DOHH2 (cell line): ENCODE data around the gene CNTNAP2.

Experiments used
- H3F3A ChIP-seq: fragments of 200-600 bp; sonication (generic), shearing (Covaris generic); 2 replicates; pipeline ENCODE4 v1.6.0; 2016; ENCODE audit warnings: antibody characterized with exemption, mild to moderate bottlenecking; ENCODE audit not compliant: control insufficient read depth, insufficient read depth
- H3K27ac ChIP-seq: fragments of 200-600 bp; sonication (generic); 2 replicates; pipeline ENCODE4 v1.5.1; 2014; ENCODE audit warnings: low read depth, mild to moderate bottlenecking, low read length, moderate library complexity
- H3K27me3 ChIP-seq: fragments of 200-600 bp; sonication (generic); 2 replicates; pipeline ENCODE4 v1.6.1; 2014; ENCODE audit warnings: mild to moderate bottlenecking, low read length, mixed read lengths; ENCODE audit not compliant: control insufficient read depth
- H3K36me3 ChIP-seq: fragments of 200-600 bp; sonication (generic); 2 replicates; pipeline ENCODE4 v1.6.1; 2014; ENCODE audit warnings: mild to moderate bottlenecking, low read length, moderate library complexity, mixed read lengths; ENCODE audit not compliant: control insufficient read depth
- H3K4me1 ChIP-seq: fragments of 200-600 bp; sonication (generic); 2 replicates; pipeline ENCODE4 v1.6.1; 2014; ENCODE audit warnings: mild to moderate bottlenecking, low read length, mixed read lengths; ENCODE audit not compliant: control insufficient read depth
- H3K4me2 ChIP-seq: fragments of 200-600 bp; sonication (generic); 2 replicates; pipeline ENCODE4 v1.6.0; 2014; ENCODE audit warnings: mild to moderate bottlenecking, low read length, moderate library complexity
- H3K4me3 ChIP-seq: fragments of 200-600 bp; sonication (generic); 2 replicates; pipeline ENCODE4 v1.5.1; 2014; ENCODE audit warnings: mild to moderate bottlenecking, low read length, mixed read lengths
- H3K79me2 ChIP-seq: fragments of 200-600 bp; sonication (generic); 2 replicates; pipeline ENCODE4 v1.6.1; 2014; ENCODE audit warnings: mild to moderate bottlenecking, low read length, mixed read lengths; ENCODE audit not compliant: control insufficient read depth
- H3K9me2 ChIP-seq: fragments of 200-600 bp; sonication (generic); replicated peaks from 2 replicates; pipeline ENCODE4 v1.6.1; 2014; ENCODE audit warnings: mild to moderate bottlenecking, low read length, mixed read lengths; ENCODE audit not compliant: control insufficient read depth
- H3K9me3 ChIP-seq: fragments of 200-600 bp; sonication (generic); 2 replicates; pipeline ENCODE4 v1.6.1; 2014; ENCODE audit warnings: antibody characterized with exemption, low read length, mixed read lengths; ENCODE audit not compliant: control insufficient read depth, insufficient read depth
- H4K20me1 ChIP-seq: fragments of 200-600 bp; sonication (generic); 2 replicates; pipeline ENCODE4 v1.6.0; 2014; ENCODE audit warnings: low read depth, mild to moderate bottlenecking, antibody characterized with exemption, low read length, moderate library complexity; ENCODE audit not compliant: control insufficient read depth, insufficient read depth
- CTCF ChIP-seq: fragments of 200-600 bp; sonication (generic); IDR thresholded peaks from one replicate; pipeline ENCODE4 v1.5.1; 2014; ENCODE audit warnings: antibody characterized with exemption, mild to moderate bottlenecking, low read depth, low read length; ENCODE audit not compliant: poor library complexity, severe bottlenecking
- EZH2phosphoT487 ChIP-seq: fragments of 200-600 bp; sonication (generic); IDR thresholded peaks from 2 replicates; pipeline ENCODE4 v1.6.1; 2017; ENCODE audit warnings: borderline replicate concordance, mild to moderate bottlenecking, antibody characterized with exemption, low read length, moderate library complexity, mixed read lengths

CNTNAP2 gene

GRCh38 chr7:148335790-148336189, 2219.2 kb downstream of the CNTNAP2 start:
- no peak overlapping the region for H3K27ac ChIP-seq
- no peaks in the 10 kb centered on the region for H3K79me2 ChIP-seq
- H3K9me3 ChIP-seq = peaks cover 8% of the 10 kb centered on the region; the same call in 1 of the 2 replicates
- H3K36me3 ChIP-seq = no peaks in the 10 kb centered on the region
- H3K4me2 ChIP-seq = no peak overlapping the region
- peaks cover 10% of the 10 kb centered on the region for H3K4me1 ChIP-seq
- TF ChIP-seq CTCF (no peak), EZH2phosphoT487 (no peak)
- no peaks in the 10 kb centered on the region for H3K9me2 ChIP-seq
- H3F3A ChIP-seq = no peaks in the 10 kb centered on the region
- peaks cover 47% of the 10 kb centered on the region for H3K27me3 ChIP-seq
- H3K4me3 ChIP-seq = no peak overlapping the region
- no peaks in the 10 kb centered on the region for H4K20me1 ChIP-seq

GRCh38 chr7:148336411-148336810, 2219.8 kb downstream of the CNTNAP2 start:
- Histone ChIP-seq H3K9me3 (peaks cover 2% of the 10 kb centered on the region; the same call in 1 of the 2 replicates), H3K79me2 (no peaks in the 10 kb centered on the region), H3K4me1 (peaks cover 10% of the 10 kb centered on the region), H3K27me3 (peaks cover 51% of the 10 kb centered on the region), H3K4me2 (no peak overlapping the region), H3F3A (no peaks in the 10 kb centered on the region), H3K9me2 (no peaks in the 10 kb centered on the region), H4K20me1 (no peaks in the 10 kb centered on the region), H3K27ac (no peak overlapping the region), H3K4me3 (no peak overlapping the region), H3K36me3 (no peaks in the 10 kb centered on the region)
- TF ChIP-seq CTCF (no peak), EZH2phosphoT487 (no peak)

DNA sequence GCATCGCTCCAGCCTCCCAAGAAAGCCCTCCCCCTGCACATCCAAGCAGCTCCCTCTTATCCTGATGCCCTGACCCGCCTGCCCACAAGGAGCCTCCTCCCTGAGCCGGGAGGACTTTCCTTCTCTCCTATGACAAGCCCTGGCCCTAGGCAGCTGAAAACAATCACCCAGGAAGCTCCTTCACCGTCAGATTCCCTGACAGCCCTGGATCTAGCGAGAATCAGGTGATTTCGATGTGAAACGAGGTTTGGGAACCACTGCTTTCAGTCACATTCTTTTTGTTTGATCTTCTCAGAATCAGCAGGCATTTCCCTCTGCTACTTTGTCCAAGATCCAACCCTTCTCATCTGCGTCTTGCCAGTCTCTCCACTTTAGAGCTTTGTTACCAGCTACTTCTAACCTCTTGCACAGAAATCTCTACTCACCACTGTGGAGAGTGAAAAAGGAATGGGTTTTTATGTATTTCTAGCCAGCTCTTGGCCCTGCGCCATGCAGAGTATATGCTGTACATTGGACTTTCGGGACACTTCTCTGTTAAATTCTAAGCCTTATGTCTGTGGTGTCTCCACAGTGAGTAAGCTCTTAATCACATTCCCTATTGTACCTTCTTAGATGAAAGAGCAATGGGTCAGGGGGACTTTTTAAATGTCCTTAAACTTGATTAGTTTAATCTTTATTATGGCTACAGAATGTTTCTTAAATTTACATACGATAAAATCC, 2220.8 kb downstream of the CNTNAP2 start:
- Histone ChIP-seq H3K9me3 (no peaks in the 10 kb centered on the region), H3K4me2 (no peak overlapping the region), H3K27me3 (peaks cover 60% of the 10 kb centered on the region), H3K9me2 (no peaks in the 10 kb centered on the region), H3K4me3 (no peak overlapping the region), H3K27ac (no peak overlapping the region), H3F3A (no peaks in the 10 kb centered on the region), H3K79me2 (no peaks in the 10 kb centered on the region), H3K36me3 (no peaks in the 10 kb centered on the region), H4K20me1 (no peaks in the 10 kb centered on the region), H3K4me1 (peaks cover 10% of the 10 kb centered on the region)
- TF ChIP-seq EZH2phosphoT487 = no peak
- TF ChIP-seq CTCF = no peak
